Skeletal muscle tissue (tissue), 4 donors: Measurements from ENCODE around the gene SH2D3A. TPM values are rescaled to one million over a fixed set of nuclear protein-coding genes. Genes with fewer than 3 reads are reported as not detected.

Experiments
- H3K27ac ChIP-seq: one replicate; pipeline ENCODE4 v1.7.0; 2013; ENCODE audit warnings: mild to moderate bottlenecking, low read depth, low read length, inconsistent platforms
- H3K27me3 ChIP-seq, 3 donors: one replicate each; pipeline ENCODE4 v1.7.0; 2013; ENCODE audit warnings: low read length in 3 of 3; ENCODE audit not compliant: control insufficient read depth in 3 of 3, insufficient read depth in 3 of 3
- H3K36me3 ChIP-seq, 3 donors: one replicate each; pipeline ENCODE4 v1.7.0; 2013; ENCODE audit warnings: low read length in 3 of 3; ENCODE audit not compliant: control insufficient read depth in 3 of 3, insufficient read depth in 3 of 3
- H3K4me1 ChIP-seq, 3 donors: one replicate each; pipeline ENCODE4 v1.7.0; 2013; ENCODE audit warnings: low read length in 3 of 3, mild to moderate bottlenecking in 3 of 3; ENCODE audit not compliant: control insufficient read depth in 3 of 3, insufficient read depth in 3 of 3
- H3K4me3 ChIP-seq, 3 donors: one replicate each; pipeline ENCODE4 v1.7.0; 2013; ENCODE audit warnings: low read length in 3 of 3
- H3K9ac ChIP-seq, 3 donors: one replicate each; pipeline ENCODE4 v1.7.0; 2013; ENCODE audit warnings: low read length in 3 of 3, mild to moderate bottlenecking in 3 of 3, moderate library complexity in 2 of 3, low read depth in 1 of 3
- H3K9me3 ChIP-seq, 3 donors: one replicate each; pipeline ENCODE4 v1.7.0; 2013; ENCODE audit warnings: low read length in 3 of 3; ENCODE audit not compliant: control insufficient read depth in 3 of 3
- total RNA-seq: library from RNA; depleted of rRNA; stranded (reverse); fragments of >200 nt; gene quantifications from one replicate; pipeline ENCODE4 v1.2.3, GENCODE V29; 2014
- donor health status: Osteomylitis.

Gene SH2D3A
- total RNA-seq, result not detected

- Histone ChIP-seq H3K27me3 (peaks cover 21 to 42% (median 39%) of the 10 kb centered on the region in 3 donors), H3K4me1 (peaks cover 0 to 11% (median 9%) of the 10 kb centered on the region in 3 donors), H3K9ac (no peak within 1 kb of the TSS), H3K27ac (no peak within 1 kb of the TSS), H3K4me3 (peak within 1 kb of the TSS in 1 of 3 donors; percentile 42), H3K9me3 (no peaks in the 10 kb centered on the region), H3K36me3 (no peaks in the 10 kb centered on the region)
Observed at GRCh38 chr19:6767357-6768235, at the start of gene SH2D3A. TSS of gene SH2D3A (minus strand) at chr19:6767435. CDS start at chr19:6763748, 3,687 bp downstream.

DNA sequence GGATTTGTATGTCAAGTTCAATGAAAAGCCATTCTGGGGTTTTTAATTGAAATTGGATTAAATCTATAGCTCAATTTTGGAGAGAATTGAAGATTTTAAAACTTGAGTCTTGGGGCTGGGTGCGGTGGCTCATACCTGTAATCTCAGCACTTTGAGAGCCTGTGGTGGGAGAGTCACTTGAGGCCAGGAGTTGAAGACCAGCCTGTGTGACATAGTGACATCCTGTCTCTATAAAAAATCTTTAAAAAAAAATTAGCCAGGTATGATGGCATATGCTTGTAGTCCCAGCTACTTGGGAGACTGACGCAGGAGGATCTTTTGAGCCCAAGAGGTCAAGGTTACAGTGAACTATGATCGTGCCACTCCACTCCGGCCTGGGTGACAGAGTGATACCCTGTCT, 46.4 kb upstream of the SH2D3A start:
- no peaks in the 10 kb centered on the region for H3K4me1 ChIP-seq
- peaks cover 0 to 3% (median 0%) of the 10 kb centered on the region in 3 donors for H3K9me3 ChIP-seq
- H3K27me3 ChIP-seq, result no peaks in the 10 kb centered on the region
- no peak overlapping the region for H3K4me3 ChIP-seq
- no peaks in the 10 kb centered on the region for H3K36me3 ChIP-seq
- H3K27ac ChIP-seq, result no peak overlapping the region
- no peak overlapping the region for H3K9ac ChIP-seq

- no peaks in the 10 kb centered on the region for H3K4me1 ChIP-seq
- H3K4me3 ChIP-seq, result no peak overlapping the region
- H3K36me3 ChIP-seq, result no peaks in the 10 kb centered on the region
- no peak overlapping the region for H3K27ac ChIP-seq
- no peaks in the 10 kb centered on the region for H3K27me3 ChIP-seq
- peaks cover 2 to 4% (median 2%) of the 10 kb centered on the region in 3 donors for H3K9me3 ChIP-seq
- no peak overlapping the region for H3K9ac ChIP-seq
Observed at GRCh38 chr19:6812612-6813011, 45.4 kb upstream of the SH2D3A start.

DNA sequence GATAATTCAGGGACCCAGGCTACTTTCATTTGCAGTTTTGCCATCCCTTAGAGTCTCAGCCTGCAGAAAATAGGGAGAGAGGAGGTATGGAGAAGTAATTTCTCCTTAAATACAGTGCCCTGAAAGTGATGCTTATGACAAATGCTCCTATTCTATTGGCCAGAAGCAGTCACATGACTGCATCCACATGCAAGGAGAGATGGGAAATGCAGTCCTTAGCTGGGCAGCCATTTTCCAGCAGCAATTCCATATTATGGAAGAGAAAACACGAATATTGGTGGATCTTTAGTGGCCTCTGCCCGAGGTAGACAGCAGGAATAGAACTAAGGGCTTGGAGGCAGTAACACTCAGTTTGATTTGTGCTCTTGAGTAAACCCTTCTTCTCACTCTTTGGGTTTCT, 44.7 kb upstream of the SH2D3A start:
- Histone ChIP-seq H3K36me3 (no peaks in the 10 kb centered on the region), H3K4me3 (no peak overlapping the region), H3K27me3 (no peaks in the 10 kb centered on the region), H3K4me1 (no peaks in the 10 kb centered on the region), H3K9me3 (peaks cover 2 to 4% (median 2%) of the 10 kb centered on the region in 3 donors), H3K27ac (no peak overlapping the region), H3K9ac (no peak overlapping the region)

- no peak overlapping the region for H3K9ac ChIP-seq
- no peaks in the 10 kb centered on the region for H3K36me3 ChIP-seq
- H3K4me3 ChIP-seq, result no peak overlapping the region
- no peaks in the 10 kb centered on the region for H3K4me1 ChIP-seq
- H3K27ac ChIP-seq, result no peak overlapping the region
- peaks cover 2 to 4% (median 2%) of the 10 kb centered on the region in 3 donors for H3K9me3 ChIP-seq
- no peaks in the 10 kb centered on the region for H3K27me3 ChIP-seq
Observed at GRCh38 chr19:6811378-6811777, 44.1 kb upstream of the SH2D3A start.

GRCh38 chr19:6809262-6809661, 42.0 kb upstream of the SH2D3A start:
- H3K4me3 ChIP-seq, result no peak overlapping the region
- H3K27ac ChIP-seq, result no peak overlapping the region
- H3K27me3 ChIP-seq, result no peaks in the 10 kb centered on the region
- H3K9ac ChIP-seq, result no peak overlapping the region
- peaks cover 2 to 4% (median 2%) of the 10 kb centered on the region in 3 donors for H3K9me3 ChIP-seq
- H3K36me3 ChIP-seq, result no peaks in the 10 kb centered on the region
- no peaks in the 10 kb centered on the region for H3K4me1 ChIP-seq

DNA sequence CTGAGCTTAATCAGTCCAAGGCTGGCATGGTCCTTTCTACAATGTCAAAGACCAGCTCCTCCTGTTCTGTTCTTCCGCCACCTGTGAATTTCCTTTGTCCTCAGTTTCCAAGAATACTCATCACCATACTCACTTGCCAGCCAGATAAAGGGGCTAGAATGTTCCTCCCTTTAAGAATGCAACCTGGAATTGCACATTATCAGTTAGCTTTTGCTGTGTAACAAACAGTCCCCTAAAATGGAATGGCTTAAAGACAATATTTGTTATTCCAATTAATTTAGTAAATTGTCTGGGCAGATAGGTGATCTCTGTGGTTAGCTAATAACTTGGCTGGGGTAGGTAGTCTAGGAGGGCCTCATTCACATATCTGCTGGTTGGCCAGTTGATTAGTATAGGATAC, 41.3 kb upstream of the SH2D3A start:
- Histone ChIP-seq H3K9me3 (peaks cover 2 to 4% (median 2%) of the 10 kb centered on the region in 3 donors), H3K9ac (no peak overlapping the region), H3K27me3 (no peaks in the 10 kb centered on the region), H3K36me3 (no peaks in the 10 kb centered on the region), H3K4me3 (no peak overlapping the region), H3K27ac (no peak overlapping the region), H3K4me1 (no peaks in the 10 kb centered on the region)

GRCh38 chr19:6807291-6807690, 40.1 kb upstream of the SH2D3A start:
- Histone ChIP-seq H3K27me3 (peaks cover 0 to 3% (median 3%) of the 10 kb centered on the region in 3 donors), H3K4me3 (no peak overlapping the region), H3K9ac (no peak overlapping the region), H3K27ac (no peak overlapping the region), H3K9me3 (peaks cover 2 to 4% (median 2%) of the 10 kb centered on the region in 3 donors), H3K4me1 (no peaks in the 10 kb centered on the region), H3K36me3 (no peaks in the 10 kb centered on the region)

DNA sequence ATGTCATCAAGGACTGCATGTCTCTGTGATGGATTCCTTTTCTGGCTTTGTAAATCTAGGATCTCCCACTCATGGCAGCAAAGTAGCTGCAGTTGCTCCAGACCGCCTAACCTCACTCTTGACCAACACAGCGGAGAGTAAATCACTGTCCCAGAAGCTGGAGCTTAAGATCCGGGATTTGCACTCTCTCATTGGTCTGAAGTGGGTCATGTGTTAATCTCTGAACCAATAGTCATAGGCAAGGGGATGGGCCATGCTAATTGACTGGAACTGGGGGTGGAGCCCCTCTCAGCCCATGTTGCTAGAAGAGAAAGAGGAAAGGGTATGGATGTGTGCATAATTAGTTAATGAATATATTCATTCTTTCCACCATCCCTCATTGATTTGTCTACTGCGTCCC, 39.3 kb upstream of the SH2D3A start:
- Histone ChIP-seq H3K4me3 (no peak overlapping the region), H3K27ac (no peak overlapping the region)

GRCh38 chr19:6803036-6803404, 35.8 kb upstream of the SH2D3A start:
- peaks cover 3 to 15% (median 6%) of the 10 kb centered on the region in 3 donors for H3K27me3 ChIP-seq
- no peak overlapping the region for H3K4me3 ChIP-seq
- no peaks in the 10 kb centered on the region for H3K36me3 ChIP-seq
- no peak overlapping the region for H3K27ac ChIP-seq
- no peaks in the 10 kb centered on the region for H3K9me3 ChIP-seq
- peaks cover 0 to 7% (median 6%) of the 10 kb centered on the region in 3 donors for H3K4me1 ChIP-seq
- no peak overlapping the region for H3K9ac ChIP-seq

More for the DNA sequence above, 39.3 kb upstream of the SH2D3A start:
- Histone ChIP-seq H3K9me3 (peaks cover 2 to 4% (median 2%) of the 10 kb centered on the region in 3 donors), H3K4me1 (peaks cover 0 to 3% (median under 1%) of the 10 kb centered on the region in 3 donors), H3K36me3 (no peaks in the 10 kb centered on the region), H3K27me3 (peaks cover 2 to 6% (median 3%) of the 10 kb centered on the region in 3 donors), H3K9ac (no peak overlapping the region)
